NCI-H2171 (cell line): ENCODE measurements around the gene VPS45.
"Not testable (repeated sequence)": the region's sequence is repeated elsewhere in the genome, so short reads cannot be mapped to it uniquely, and the experiment has no call there.

ENCODE experiments used
- DNase-seq: peaks from one replicate; lab custom pipeline; 2025; lab: John Stamatoyannopoulos, UW

VPS45 gene

DNA sequence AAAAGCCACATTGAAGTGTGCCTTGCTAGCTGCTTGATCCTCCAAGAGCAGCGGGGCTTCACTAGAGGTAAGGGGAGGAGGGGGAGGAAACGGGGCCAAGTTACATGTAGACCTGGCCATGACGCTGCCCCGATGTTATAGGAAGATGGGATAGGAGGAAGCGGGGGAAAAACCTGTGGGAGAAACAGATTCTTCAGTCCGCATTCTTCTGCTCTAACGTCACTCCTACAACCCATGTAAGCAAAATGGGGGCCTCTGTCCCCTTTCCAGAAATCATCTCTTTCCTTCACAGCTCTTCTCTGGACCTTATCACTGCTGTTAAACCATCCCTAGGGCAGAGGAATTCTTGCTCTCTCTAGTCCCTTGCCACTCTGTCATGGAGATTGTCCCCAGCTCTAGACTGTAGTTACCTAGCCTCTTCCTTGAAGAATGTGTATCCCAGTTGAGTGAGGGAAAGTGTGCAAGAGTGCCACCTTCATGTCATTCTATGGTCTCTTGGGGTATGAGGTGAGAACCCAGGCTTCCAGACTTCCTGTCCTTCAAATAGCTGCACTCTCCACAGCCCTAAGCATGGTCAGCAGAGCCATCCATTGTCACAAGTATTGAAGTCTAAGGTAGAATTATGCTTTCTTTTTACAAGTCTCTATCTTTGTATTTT, 93.5 kb downstream of the VPS45 start:
- no peak for DNase-seq

DNA sequence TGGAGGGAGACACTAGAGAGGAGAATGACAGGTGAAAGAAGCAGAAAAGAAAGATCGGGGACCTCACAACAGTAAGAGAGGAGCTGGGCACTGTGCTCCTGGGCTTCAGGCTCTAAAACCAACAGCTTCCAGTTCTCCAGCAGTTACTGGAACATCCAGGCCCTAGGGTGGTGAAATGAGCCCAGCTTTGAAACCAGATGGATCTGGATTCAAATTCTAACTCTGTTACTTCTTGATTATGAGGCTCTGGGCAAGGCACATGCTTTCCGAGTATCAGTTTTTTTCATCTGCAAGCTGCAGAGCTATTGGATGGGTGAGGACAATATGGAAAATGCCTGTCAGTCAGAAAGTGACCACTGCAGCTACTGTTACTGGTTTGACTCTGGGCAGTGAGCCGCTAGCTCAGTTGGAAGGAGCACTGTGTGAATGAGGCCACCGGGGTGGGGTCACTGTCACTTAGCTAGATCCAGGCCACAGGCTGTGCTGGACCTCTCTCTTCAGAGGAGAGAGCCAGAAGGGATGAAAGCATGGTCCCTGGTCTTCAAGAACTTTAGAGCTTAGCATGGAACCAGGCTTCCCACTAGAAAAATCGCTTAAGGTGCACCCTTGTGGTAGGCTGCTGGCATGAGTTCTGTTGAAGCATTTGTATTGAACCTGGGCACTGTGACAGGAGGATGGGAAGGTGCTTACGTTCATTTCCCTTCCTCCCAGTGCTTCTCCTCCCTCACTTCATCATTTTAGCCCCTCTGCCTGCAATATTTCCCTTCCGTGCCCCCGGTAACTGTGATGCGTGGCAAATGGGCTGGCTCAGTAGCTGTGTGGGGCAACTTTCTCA, 94.4 kb downstream of the VPS45 start:
- DNase-seq = no peak

DNA sequence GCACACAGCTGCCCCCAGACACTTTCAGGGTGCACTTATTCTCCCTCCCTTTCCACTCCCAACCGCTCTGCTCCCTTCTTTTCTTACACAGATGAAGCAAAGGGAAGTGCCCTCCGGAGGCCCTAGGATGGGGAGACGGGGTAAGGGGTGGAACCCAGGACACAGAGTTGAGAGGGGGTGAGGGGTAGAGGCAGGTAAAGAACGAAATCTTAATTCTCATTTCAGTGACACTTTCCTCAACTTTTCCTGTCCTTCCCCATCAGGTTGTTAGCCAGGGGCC, 94.9 kb downstream of the VPS45 start:
- DNase-seq = no peak

- DNase-seq = peak; percentile 93
Observed at GRCh38 chr1:150162862-150163706, 95.5 kb downstream of the VPS45 start.

DNA sequence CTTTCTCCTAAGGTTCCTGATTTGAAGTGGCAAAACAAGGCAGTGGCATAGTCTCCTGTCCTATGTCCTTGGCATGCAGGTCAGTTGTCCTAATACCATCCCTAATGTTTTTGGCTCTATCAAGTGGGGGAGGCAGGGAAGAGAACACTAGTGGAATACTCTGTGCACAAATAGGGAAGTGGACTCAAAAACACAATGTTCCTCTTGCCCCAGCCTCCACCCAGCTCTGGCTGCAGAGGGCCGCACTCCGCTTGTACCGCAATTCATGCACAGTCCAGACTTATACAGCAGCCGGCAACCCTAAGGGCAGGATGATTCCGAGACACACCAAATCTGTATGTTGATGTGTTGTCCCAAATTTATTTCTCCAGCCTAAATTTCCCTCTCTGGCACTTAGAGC, 96.6 kb downstream of the VPS45 start:
- DNase-seq = no peak

DNA sequence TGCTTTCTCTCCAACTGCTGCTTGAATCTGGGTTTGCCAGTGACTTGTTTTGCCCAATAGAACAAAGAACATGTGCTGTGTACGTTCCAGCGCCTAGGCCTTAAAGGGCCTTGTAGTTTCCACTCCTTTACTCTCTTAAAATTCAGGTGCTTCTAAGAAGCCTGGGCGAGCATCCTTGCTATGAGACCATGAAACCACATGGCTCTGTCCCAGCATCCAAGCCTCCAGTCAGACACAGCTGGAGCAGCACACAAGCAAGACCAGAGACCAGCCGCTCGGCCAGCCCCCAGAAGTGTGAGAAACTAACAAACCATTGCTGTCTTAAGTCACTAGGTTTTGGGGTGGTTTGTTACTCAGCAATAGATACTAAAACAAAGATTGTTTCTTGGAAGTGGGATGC, 97.2 kb downstream of the VPS45 start:
- DNase-seq = no peak

GRCh38 chr1:150165622-150166612, 98.3 kb downstream of the VPS45 start:
- peak; percentile 18 for DNase-seq

DNA sequence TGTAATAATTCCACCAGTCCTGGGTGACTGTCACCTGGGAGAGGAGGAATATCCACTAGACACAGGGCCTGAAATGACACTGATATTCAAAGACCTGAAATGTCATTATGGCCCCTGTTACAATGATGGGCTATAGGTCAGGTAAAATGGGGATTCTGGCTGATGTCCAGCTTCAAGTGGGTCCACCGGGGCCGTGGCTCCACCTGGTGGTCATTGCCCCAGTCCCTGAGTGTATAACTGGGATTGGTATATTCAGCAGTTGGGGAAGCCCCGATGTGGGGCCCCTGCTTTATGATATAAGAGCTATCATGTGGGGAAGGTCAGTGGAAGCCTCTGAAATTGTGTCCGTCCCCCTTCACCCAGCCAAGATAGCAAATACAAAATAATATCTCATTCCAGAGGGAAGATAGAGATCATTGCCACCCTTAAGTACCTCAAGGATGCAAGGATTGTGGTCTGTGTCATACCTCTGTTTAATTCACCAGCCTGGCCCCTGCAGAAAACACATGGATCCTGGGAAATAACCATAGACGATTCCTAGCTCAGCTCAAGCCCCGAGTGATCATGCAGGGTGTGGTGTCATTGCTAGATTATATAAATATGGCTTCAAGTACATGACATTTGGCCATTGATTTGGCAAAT, 101.5 kb downstream of the VPS45 start:
- no peak for DNase-seq

- DNase-seq = no peak
Observed at GRCh38 chr1:150171801-150172200, 104.2 kb downstream of the VPS45 start.

DNA sequence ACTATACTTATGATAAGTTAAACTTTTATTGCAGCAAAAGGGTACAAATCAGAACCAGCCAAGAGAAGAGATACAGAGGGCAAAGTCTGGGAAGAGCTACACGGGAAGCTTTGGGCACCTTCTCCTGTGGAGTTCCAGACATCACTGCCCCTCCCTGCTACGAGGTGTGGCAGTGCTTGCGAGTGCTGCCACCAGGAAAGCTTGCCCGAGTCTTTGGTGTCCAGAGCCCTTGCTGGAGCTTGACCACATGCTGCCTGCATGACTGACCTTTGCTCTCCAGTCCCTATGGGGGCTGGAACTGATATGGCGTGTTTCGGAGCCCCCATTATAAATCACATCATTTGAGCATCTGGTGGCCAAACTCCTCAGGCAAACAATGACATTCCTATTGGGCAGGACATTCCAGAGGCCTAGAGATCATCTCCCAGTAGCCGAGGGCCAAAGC, 105.6 kb downstream of the VPS45 start:
- no peak for DNase-seq

GRCh38 chr1:150176593-150176992, 109.0 kb downstream of the VPS45 start:
- DNase-seq = no peak

- no peak for DNase-seq
Observed at GRCh38 chr1:150178548-150178947, 111.0 kb downstream of the VPS45 start.

GRCh38 chr1:150179867-150180266, 112.3 kb downstream of the VPS45 start:
- DNase-seq = no peak

- DNase-seq = no peak
Observed at GRCh38 chr1:150180474-150180873, 112.9 kb downstream of the VPS45 start.

GRCh38 chr1:150182247-150182646, 114.7 kb downstream of the VPS45 start:
- no peak for DNase-seq

DNA sequence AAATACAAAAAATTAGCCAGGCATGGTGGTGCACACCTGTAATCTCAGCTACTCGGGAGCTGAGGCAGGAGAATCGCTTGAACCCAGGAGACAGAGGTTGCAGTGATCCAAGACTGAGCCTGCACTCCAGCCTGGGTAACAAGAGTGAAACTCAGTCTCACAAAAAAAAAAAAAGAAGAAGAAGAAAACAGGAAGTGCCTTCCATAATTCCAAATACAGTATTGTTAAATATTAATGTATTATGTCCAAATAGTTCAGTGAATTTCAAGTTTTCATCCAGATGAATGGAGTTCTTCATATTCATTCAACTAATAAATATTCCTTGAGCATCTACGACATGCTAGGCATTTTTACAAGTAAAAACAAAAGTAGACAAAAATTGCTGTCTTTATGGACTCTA, 115.5 kb downstream of the VPS45 start:
- no peak for DNase-seq

- DNase-seq = no peak
Observed at GRCh38 chr1:150185481-150185880, 117.9 kb downstream of the VPS45 start.

GRCh38 chr1:150186438-150186788, 118.8 kb downstream of the VPS45 start:
- DNase-seq = not testable (repeated sequence)

DNA sequence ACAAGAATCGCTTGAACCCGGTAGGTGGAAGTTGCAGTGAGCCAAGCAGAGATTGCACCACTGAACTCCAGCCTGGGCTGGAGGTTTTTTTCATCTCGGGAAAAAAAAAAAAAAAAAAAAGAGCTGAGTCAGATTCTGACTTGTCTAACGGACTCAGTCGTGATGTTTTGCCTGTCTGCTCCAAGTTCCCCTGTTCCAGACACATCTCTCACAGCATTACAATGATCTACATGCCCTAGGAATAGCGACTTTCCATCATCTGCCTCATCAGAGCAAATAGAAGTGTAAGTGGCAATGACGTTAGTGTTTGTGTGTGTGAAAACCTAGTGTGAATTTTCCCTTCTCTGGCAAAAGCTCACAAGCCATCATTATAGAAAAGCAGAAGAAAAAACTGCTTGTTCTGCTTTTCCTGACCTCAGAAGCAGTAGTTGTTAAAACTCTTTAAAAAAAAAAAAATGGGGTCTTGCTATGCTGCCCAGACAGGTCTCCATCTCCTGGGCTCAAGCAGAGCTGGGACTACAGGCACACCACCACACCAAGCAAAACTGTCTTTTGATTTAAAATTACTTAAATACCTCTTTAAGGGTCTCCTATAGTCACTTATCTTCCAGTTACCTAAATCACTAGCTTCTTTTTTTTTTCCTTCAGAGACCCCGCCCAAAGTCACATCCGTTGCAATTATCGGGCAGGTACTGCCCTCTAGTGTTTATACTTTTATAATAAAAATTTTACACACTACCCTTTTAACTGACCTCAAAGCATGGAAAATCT, 119.4 kb downstream of the VPS45 start:
- peak; percentile 56 for DNase-seq

DNA sequence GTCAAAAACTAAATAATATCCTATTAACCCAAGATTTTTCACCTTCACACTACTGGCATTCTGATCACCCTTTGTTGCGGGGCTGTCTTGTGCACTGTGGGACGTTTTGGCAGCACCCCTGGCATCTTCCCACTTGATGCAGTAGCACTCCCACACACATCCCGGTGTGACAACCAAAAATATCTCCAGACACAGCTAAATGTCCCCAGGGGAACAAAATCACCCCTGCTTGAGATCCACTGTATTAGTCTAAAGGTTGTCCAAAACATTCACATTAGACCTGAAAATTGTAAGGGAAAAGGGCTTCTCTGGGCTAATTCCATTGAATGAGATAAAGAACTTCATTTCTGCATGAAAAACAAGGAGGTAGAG, 120.0 kb downstream of the VPS45 start:
- no peak for DNase-seq
